Right renal cortex interstitium (tissue), 3 donors: Measurements from ENCODE around the gene TPI1. TPM values are rescaled to one million over a fixed set of nuclear protein-coding genes. Genes with fewer than 3 reads are reported as not detected.
"Not testable (repeated sequence)": the region's sequence is repeated elsewhere in the genome, so short reads cannot be mapped to it uniquely, and the experiment has no call there.

Source experiments
- DNase-seq, 3 donors: peaks; one replicate each; pipeline ENCODE4 v3.0.0-alpha.2; 2013; ENCODE audit warnings: low read depth in 3 of 3, low spot score in 2 of 3
- polyA plus RNA-seq, 3 donors: library from polyadenylated mRNA; unstranded; fragments of 120-200 nt; gene quantifications; one replicate each; pipeline ENCODE4 v1.2.1, GENCODE V29; 2013; ENCODE audit not compliant: insufficient read length in 3 of 3

The TPI1 gene
- polyA plus RNA-seq, 3 donors, result 611 to 637 (median 629) TPM

DNA sequence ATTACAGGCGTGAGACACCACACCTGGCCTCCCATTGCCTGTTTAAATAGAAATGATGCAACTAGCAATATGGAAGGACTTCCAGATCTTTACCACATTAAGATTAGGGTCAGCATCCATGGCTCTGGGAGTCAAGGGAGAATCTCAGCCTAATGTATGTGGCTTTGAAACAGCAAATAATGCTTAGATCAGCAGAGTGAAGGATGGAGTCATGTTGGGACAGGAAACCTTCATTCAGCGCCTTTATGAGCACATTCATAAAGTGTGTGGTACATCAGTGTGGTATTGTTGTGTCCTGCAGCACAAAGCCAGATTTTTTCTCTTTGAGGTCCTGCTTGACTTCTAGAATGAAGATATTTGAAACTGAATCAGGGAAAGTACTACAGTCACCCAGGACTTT, 21.0 kb downstream of the TPI1 start:
- DNase-seq, result no peak

- DNase-seq, result not testable (repeated sequence)
These were observed 21.5 kb downstream of the TPI1 start for GRCh38 chr12:6888794-6889193.

DNA sequence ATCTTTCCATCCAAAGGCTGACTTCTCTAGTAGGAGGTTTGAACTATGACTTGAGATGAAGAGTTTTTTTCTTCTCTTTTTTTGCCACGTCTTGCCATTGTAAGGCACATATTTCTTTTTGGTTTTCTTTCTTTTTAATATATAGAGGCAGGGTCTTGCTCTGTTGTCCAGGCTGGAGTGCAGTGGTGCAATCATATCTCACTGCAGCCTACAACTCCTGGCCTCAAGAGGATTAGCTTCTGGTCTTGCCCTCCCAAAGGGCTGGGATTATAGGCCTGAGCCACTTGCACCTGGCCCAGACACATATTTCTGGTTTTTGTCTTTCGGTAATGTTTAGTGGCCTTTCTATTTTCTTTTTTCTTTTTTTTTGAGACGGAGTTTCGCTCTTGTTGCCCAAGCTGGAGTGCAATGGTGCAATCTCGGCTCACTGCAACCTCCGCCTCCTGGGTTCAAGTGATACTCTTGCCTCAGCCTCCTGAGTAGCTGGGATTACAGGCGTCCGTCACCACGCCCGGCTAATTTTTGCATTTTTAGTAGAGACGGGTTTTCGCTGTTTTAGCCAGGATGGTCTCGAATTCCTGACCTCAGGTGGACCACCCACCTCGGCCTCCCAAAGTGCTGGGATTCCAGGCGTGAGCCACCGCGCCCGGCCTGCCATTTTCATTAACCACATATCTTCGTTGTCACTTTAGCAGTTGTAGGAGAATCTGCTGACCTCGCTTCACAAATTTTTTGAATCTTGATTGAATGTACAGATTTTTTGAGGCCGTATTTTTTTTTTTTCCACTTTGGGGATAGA, 22.6 kb downstream of the TPI1 start:
- DNase-seq, result not testable (repeated sequence)

GRCh38 chr12:6890789-6891645, 23.7 kb downstream of the TPI1 start:
- DNase-seq, result peak; percentile 85 to 96 (median 92)

GRCh38 chr12:6891646-6892001, 24.3 kb downstream of the TPI1 start:
- no peak for DNase-seq

GRCh38 chr12:6892683-6893082, 25.4 kb downstream of the TPI1 start:
- DNase-seq, result not testable (repeated sequence)

DNA sequence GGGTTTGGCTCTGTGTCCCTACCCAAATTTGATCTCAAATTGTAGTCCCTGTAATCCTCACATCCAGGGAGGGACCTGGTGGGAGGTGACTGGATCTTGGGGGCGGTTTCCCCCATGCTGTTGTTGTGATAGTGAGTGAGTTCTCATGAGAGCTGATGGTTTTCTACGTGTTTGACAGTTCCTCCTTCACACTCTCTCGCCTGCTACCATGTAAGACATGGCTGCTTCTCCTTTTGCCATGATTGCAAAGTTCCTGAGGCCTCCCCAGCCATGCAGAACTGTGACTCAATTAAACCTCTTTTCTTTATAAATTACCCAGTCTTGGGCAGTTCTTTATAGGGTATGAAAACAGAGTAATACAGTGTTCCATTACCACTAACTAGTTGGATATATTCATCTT, 27.0 kb downstream of the TPI1 start:
- no peak for DNase-seq

DNA sequence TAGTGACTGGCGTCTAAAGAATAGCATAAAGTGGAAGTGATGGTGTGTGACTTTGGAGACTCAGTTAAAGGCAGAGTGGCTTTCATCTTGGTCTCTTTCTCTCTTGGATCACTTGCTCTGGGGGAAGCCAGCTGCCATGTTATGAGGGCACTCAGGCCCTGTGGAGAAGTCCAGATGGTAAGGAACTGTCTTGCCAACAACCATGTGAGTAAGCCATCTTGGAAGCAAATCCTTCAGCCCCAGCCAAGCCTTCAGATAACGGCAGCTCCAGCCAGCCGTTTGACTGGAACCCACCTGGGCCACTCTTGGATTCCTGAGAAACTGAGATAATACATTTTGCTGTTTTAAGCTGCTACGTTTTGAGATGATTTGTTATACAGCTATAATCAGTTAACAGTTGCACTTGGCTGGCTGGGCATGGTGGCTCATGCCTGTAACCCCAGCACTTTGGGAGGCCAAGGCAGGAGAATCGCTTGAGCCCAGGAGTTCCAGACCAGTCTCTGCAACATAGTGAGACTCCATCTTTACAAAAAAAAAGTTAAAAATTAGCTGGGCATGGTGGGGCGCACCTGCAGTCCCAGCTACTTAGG, 29.6 kb downstream of the TPI1 start:
- no peak for DNase-seq

GRCh38 chr12:6899427-6899826, 32.1 kb downstream of the TPI1 start:
- DNase-seq, result no peak

GRCh38 chr12:6899837-6900519, 32.6 kb downstream of the TPI1 start:
- no peak for DNase-seq

DNA sequence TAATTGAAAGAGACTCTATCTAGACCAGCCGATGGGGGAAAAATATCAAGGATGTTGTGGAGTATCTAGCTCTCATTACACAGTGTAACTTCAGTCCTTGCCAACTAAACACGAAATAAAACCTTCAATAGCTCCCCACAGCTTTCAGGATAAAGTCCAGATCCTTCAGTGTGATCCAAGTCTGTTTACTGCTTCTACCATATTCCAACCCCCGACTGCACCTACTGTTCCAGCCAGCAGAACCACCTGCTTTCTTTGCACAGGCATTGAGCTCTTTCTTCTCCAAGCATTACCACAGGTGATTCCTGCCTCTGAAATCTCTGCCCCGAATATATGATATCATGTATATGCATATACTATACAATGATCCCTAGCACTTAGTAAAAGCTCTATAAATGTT, 35.1 kb downstream of the TPI1 start:
- no peak for DNase-seq

DNA sequence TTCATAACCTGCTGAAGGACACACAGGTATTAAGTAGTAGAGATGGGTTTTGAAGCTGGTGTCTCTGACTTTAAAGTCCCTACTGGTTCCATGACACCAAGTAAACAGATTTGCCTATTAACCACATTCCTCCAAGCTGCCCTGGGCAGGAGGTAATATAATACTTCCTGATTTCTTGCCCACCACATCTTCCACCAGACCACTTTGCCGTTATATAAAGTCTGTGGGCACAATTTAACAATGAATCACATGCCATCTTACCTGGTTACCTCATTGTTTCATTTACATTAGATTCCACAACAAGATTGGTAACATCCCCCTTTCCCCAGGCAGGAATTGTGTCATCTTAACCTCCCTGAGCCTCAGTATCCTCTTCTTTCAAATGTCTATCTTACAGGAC, 36.4 kb downstream of the TPI1 start:
- DNase-seq, result no peak

- peak; percentile 94 to 97 (median 97) for DNase-seq
These were observed 37.2 kb downstream of the TPI1 start, which contains the start of gene LRRC23 for GRCh38 chr12:6904280-6905276. TSS of gene LRRC23 (plus strand) at chr12:6904822. CDS start at chr12:6905634, 812 bp downstream.

DNA sequence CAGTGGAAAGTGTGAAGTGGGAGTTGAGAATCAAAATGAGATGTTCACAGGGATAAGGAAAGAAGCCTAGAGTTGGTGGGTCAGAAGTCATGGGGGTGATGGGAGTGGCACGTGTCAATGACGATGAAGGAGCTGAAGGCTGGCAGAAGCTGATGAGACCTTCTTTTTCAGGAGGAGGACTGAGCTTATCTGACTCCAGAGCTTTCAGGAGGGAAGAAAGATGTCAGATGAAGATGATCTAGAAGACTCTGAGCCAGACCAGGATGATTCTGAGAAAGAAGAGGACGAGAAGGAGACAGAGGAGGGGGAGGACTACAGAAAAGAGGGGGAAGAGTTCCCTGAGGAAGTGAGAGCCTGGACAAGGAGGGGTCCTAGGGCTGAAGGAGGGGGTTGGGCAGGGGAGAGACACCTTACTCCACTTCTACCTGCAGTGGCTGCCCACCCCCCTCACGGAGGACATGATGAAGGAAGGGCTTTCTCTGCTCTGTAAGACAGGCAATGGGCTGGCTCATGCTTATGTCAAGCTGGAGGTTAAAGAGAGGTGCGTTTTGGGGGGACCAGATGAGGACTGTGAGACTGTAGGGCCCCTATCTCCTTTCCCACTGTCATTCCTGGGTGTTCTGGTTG, 38.2 kb downstream of the TPI1 start:
- no peak for DNase-seq

DNA sequence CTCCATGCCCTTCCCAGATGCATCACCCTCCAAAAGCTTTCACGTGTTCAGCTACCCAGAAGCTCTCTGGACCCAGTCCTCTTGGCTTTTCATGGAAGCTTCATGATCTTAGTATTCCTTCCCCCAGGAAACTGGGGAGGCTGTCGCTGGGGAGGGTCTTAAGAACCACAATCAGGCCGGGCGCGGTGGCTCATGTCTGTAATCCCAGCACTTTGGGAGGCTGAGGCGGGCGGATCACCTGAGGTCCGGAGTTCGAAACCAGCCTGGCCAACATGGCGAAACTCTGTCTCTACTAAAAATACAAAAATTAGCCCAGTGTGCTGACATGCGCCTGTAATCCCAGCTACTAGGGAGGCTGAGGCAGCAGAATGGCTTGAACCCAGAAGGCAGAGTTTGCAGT, 40.8 kb downstream of the TPI1 start:
- not testable (repeated sequence) for DNase-seq

GRCh38 chr12:6909421-6910145, 42.3 kb downstream of the TPI1 start:
- DNase-seq, result no peak

DNA sequence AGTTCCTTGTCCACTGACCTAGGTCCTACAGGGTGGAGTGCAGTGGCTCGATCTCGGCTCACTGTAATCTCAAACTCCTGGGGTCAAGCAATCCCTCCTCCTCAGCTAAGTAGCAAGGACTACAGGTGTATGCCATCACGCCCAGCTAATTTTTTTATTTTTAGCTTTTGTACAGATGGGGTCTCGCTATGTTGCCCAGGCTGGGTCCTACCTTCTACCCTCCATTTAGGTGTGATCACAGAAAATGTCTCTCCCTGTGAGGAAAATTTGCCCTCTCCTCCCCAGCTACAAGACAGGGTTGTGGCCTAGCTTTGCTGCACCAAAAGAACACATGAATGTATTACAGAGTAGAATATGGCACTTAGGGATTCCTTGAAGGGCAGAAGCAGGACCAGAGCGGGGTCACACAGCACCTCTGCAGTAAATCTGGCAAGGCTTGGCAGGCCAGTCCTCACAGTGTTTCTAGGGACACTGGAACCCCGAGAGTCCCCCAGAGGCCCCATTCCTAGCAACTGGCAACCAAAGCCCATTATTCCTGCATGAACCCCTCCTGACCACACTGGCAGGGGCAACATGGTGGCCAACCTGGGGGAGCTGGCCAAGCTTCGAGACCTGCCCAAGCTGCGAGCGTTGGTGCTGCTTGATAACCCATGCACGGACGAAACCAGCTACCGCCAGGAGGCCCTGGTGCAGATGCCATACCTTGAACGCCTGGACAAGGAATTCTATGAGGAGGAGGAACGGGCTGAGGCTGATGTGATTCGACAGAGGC, 45.0 kb downstream of the TPI1 start:
- no peak for DNase-seq
